Keratinocyte (primary cell): ENCODE measurements around the gene HEMK1. TPM values are rescaled to one million over a fixed set of nuclear protein-coding genes. Genes with fewer than 3 reads are reported as not detected.

ENCODE experiments used
- DNase-seq: peaks from one replicate; pipeline ENCODE4 v3.0.0-alpha.2; 2011; ENCODE audit warnings: low read depth, missing footprints, low spot score
- FAIRE-seq: peaks from 2 replicates; lab custom pipeline; 2011; peaks lifted over from hg19 to GRCh38; lab: Jason Lieb, UNC
- H2AFZ ChIP-seq: 2 replicates; pipeline ENCODE4 v1.6.0; 2012; ENCODE audit warnings: low read length, control low read depth, inconsistent platforms; ENCODE audit not compliant: control insufficient read depth
- H3K27ac ChIP-seq: 2 replicates; pipeline ENCODE4 v1.5.1; 2011; ENCODE audit warnings: low read length; ENCODE audit not compliant: control insufficient read depth, insufficient read depth
- H3K27me3 ChIP-seq: 3 replicates; pipeline ENCODE4 v1.6.0; 2011; ENCODE audit warnings: low read length; ENCODE audit not compliant: control insufficient read depth, insufficient read depth; ENCODE audit errors: extremely low read depth
- H3K36me3 ChIP-seq, 2 experiments: 2 replicates in 1 of 2; 3 replicates in 1 of 2; pipeline ENCODE4 v1.5.1; 2011; ENCODE audit warnings: low read length in 2 of 2, mild to moderate bottlenecking in 1 of 2; ENCODE audit not compliant: control insufficient read depth in 2 of 2, insufficient read depth in 2 of 2; ENCODE audit errors: extremely low read depth in 1 of 2
- H3K4me1 ChIP-seq: 3 replicates; pipeline ENCODE4 v1.5.1; 2011; ENCODE audit warnings: low read length; ENCODE audit not compliant: control insufficient read depth, insufficient read depth; ENCODE audit errors: extremely low read depth
- H3K4me2 ChIP-seq: 3 replicates; pipeline ENCODE4 v1.6.0; 2011; ENCODE audit warnings: low read depth, low read length; ENCODE audit not compliant: control insufficient read depth, insufficient read depth; ENCODE audit errors: extremely low read depth
- H3K4me3 ChIP-seq, 3 experiments: fragments of 200-600 bp in 1 of 3; sonication (generic) in 1 of 3; 2 replicates in 2 of 3; 3 replicates in 1 of 3; pipeline ENCODE4 v1.5.1; 2011 to 2016; ENCODE audit warnings: low read length in 3 of 3, mild to moderate bottlenecking in 3 of 3, control low read depth in 2 of 3, inconsistent platforms in 1 of 3, low read depth in 1 of 3, mixed read lengths in 1 of 3, mixed run types in 1 of 3, moderate library complexity in 1 of 3; ENCODE audit not compliant: control insufficient read depth in 2 of 3, insufficient read depth in 2 of 3; ENCODE audit errors: extremely low read depth in 1 of 3
- H3K79me2 ChIP-seq: 2 replicates; pipeline ENCODE4 v1.6.0; 2012; ENCODE audit warnings: low read length; ENCODE audit not compliant: control insufficient read depth, insufficient read depth
- H3K9ac ChIP-seq: 3 replicates; pipeline ENCODE4 v1.6.0; 2011; ENCODE audit warnings: low read length; ENCODE audit not compliant: control insufficient read depth, insufficient read depth; ENCODE audit errors: extremely low read depth
- H3K9me1 ChIP-seq: 3 replicates; pipeline ENCODE4 v1.6.0; 2011; ENCODE audit warnings: low read length; ENCODE audit not compliant: control insufficient read depth, insufficient read depth; ENCODE audit errors: extremely low read depth
- H3K9me3 ChIP-seq: 2 replicates; pipeline ENCODE4 v1.5.1; 2012; ENCODE audit warnings: low read depth, low read length; ENCODE audit not compliant: control insufficient read depth
- H4K20me1 ChIP-seq: 3 replicates; pipeline ENCODE4 v1.6.0; 2011; ENCODE audit warnings: low read length; ENCODE audit not compliant: control insufficient read depth, insufficient read depth; ENCODE audit errors: extremely low read depth
- CTCF ChIP-seq, 3 experiments: IDR thresholded peaks in 1 of 3; conservative IDR thresholded peaks in 1 of 3; optimal IDR thresholded peaks in 1 of 3; 2 replicates in 2 of 3; 3 replicates in 1 of 3; pipeline versions ENCODE3 to v1.5.1; 2011; ENCODE audit warnings: low read length in 3 of 3, mild to moderate bottlenecking in 3 of 3, moderate library complexity in 2 of 3, control low read depth in 1 of 3, inconsistent platforms in 1 of 3; ENCODE audit not compliant: insufficient read depth in 2 of 3; ENCODE audit errors: extremely low read depth in 1 of 3
- EZH2 ChIP-seq: IDR thresholded peaks from one replicate; pipeline ENCODE4 v1.6.1; 2012; ENCODE audit warnings: inconsistent platforms, mild to moderate bottlenecking, low read length, moderate library complexity
- dilution Hi-C: fragments of 300-500 bp; cut with MboI; formaldehyde crosslinking; loops from one replicate; pipeline ENCODE4 v1.7.0; 2020; ENCODE audit warnings: low sequenced_read_pairs; ENCODE audit not compliant: extremely low pct_ligation_motif_present
- polyA plus RNA-seq, 5 experiments: library from polyadenylated mRNA; depleted of rRNA in 3 of 5; stranded (reverse) in 3 of 5; stranded (forward) in 1 of 5; unstranded in 1 of 5; fragments of >200 nt; gene quantifications; 1 replicate in 1 of 5; 2 replicates in 3 of 5; 3 replicates in 1 of 5; pipeline versions ENCODE4 v1.2.1 to v1.2.3, GENCODE V29; 2011 to 2012; ENCODE audit warnings: missing spikeins in 2 of 5, low read depth in 1 of 5, low replicate concordance in 1 of 5

HEMK1 gene
- polyA plus RNA-seq, 1 donor (not counting 4 experiments of a cell fraction or from before 2014, with no cell fraction given): 13.0 TPM

- Histone ChIP-seq H3K9me3 (no peaks in the 10 kb centered on the region), H3K4me1 (peaks cover 52% of the 10 kb centered on the region), H3K27me3 (no peaks in the 10 kb centered on the region), H2AFZ (no peak overlapping the region), H4K20me1 (no peaks in the 10 kb centered on the region), H3K27ac (no peak overlapping the region), H3K79me2 (peaks cover 3% of the 10 kb centered on the region), H3K4me3 (no peak overlapping the region), H3K36me3 (peaks cover 4 to 5% of the 10 kb centered on the region in 2 experiments), H3K9me1 (peaks cover 4% of the 10 kb centered on the region), H3K4me2 (no peak overlapping the region), H3K9ac (no peak overlapping the region)
- FAIRE-seq: no peak
- no peak for DNase-seq
- dilution Hi-C loops: loop anchor here (25.0 kb wide), 1 partner anchor 781 kb away; the partner anchor contains the start of genes MANF and RBM15B
- TF ChIP-seq CTCF (optimal IDR thresholded peaks at IDR 0.05 in 1 of 3, IDR thresholded peaks at IDR 0.05 in 1 of 3, conservative IDR thresholded peaks at IDR 0.05 in 1 of 3; ENCODE audit: extremely low read depth in 1 of 3, insufficient read depth in 2 of 3, low read length in 3 of 3): no peak
- no peak for TF ChIP-seq EZH2
Observed at GRCh38 chr3:50606596-50606995, 37.3 kb downstream of the HEMK1 start.

- no peak for FAIRE-seq
Observed at GRCh38 chr3:50607271-50608091, 38.2 kb downstream of the HEMK1 start.

More at GRCh38 chr3:50607271-50608091, 38.2 kb downstream of the HEMK1 start:
- no peak overlapping the region for H3K4me2 ChIP-seq
- no peaks in the 10 kb centered on the region for H4K20me1 ChIP-seq
- no peaks in the 10 kb centered on the region for H3K9me3 ChIP-seq
- peaks cover 3% of the 10 kb centered on the region for H3K79me2 ChIP-seq
- dilution Hi-C loops: loop anchor here (25.0 kb wide), 1 partner anchor 780 kb away; the partner anchor contains the start of genes MANF and RBM15B
- TF ChIP-seq CTCF (optimal IDR thresholded peaks at IDR 0.05 in 1 of 3, IDR thresholded peaks at IDR 0.05 in 1 of 3, conservative IDR thresholded peaks at IDR 0.05 in 1 of 3; ENCODE audit: extremely low read depth in 1 of 3, insufficient read depth in 2 of 3, low read length in 3 of 3) (no peak), EZH2 (no peak)
- no peak overlapping the region for H3K4me3 ChIP-seq
- peaks cover 4% of the 10 kb centered on the region for H3K9me1 ChIP-seq
- peaks cover 4 to 5% of the 10 kb centered on the region in 2 experiments for H3K36me3 ChIP-seq
- H3K4me1 ChIP-seq: peaks cover 47% of the 10 kb centered on the region
- no peak overlapping the region for H3K9ac ChIP-seq
- H2AFZ ChIP-seq: no peak overlapping the region
- H3K27me3 ChIP-seq: no peaks in the 10 kb centered on the region
- DNase-seq: no peak
- H3K27ac ChIP-seq: no peak overlapping the region
